HG02678 (cell line): Measurements from ENCODE around the gene SLC45A2.
"Not testable (repeated sequence)": the region's sequence is repeated elsewhere in the genome, so short reads cannot be mapped to it uniquely, and the experiment has no call there.

Source experiments
- ATAC-seq: cut with Tn5 transposase; IDR thresholded peaks from one replicate; pipeline ENCODE4 v1.9.1; 2021; ENCODE audit warnings: mild to moderate bottlenecking, moderate library complexity; ENCODE audit not compliant: unreplicated experiment

The SLC45A2 gene, protein sequence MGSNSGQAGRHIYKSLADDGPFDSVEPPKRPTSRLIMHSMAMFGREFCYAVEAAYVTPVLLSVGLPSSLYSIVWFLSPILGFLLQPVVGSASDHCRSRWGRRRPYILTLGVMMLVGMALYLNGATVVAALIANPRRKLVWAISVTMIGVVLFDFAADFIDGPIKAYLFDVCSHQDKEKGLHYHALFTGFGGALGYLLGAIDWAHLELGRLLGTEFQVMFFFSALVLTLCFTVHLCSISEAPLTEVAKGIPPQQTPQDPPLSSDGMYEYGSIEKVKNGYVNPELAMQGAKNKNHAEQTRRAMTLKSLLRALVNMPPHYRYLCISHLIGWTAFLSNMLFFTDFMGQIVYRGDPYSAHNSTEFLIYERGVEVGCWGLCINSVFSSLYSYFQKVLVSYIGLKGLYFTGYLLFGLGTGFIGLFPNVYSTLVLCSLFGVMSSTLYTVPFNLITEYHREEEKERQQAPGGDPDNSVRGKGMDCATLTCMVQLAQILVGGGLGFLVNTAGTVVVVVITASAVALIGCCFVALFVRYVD

DNA sequence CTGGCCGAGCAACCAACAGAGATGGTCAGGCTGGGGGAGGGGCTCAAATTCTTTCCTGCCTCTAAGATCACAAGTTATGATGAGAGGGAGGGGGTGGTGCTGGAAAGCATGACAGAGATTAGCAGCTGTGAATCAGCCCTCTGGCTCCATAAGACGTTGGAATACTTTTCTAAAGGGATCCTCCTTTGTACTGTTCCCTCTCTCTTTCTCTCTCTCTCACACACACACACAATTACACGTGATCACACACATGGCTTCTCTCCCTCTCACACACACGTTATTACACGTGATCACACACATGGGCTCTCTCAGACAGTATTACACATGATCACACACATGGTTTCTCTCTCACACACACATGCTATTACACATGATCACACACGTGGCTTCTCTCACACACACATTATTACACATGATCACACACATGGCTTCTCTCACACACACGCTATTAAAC, at the start of gene SLC45A2:
TSS of gene SLC45A2 (minus strand) at position 23 of the 454 bp plus-strand sequence. CDS start 110 bp downstream, outside the sequence.
- no peak for ATAC-seq

GRCh38 chr5:34031966-34032365, 47.5 kb upstream of the SLC45A2 start:
- ATAC-seq: no peak

DNA sequence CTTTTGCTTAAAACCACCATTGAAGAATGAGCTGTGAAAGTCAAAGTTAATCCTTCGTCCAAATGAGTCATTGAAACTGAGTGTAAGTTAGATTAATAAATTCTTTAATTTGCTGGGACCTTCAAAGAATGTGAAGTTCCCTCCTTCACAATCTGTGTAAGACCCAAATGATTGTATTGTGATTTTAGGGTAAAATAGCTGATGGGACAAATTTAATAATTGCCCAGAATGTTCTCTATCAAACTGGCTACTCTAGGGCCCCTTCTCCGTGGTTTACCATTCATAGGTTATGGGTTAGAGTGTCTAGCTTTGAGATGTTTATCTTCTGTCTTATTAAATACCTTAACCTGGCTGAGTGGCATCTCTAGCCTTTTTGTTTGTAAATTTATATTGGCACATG, 46.6 kb upstream of the SLC45A2 start:
- ATAC-seq: no peak

DNA sequence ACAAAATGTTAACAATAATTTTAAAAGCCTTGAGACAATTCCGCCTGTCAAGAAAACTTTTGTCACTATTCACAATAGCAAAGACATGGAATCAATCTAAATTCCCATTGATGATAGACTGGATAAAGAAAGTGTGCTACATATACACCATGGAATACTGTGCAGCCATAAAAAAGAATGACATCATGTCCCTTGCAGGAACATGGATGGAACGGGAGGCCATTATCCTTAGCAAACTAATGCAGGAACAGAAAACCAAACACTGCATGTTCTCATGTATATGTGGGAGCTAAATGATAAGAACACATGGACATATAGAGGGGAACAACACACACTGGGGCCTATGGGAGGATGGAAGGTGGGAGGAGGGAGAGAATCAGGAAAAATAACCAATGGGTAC, 46.1 kb upstream of the SLC45A2 start:
- ATAC-seq: not testable (repeated sequence)

GRCh38 chr5:34030048-34030447, 45.6 kb upstream of the SLC45A2 start:
- ATAC-seq: no peak

- no peak for ATAC-seq
Observed at GRCh38 chr5:34028349-34028748, 43.9 kb upstream of the SLC45A2 start.

DNA sequence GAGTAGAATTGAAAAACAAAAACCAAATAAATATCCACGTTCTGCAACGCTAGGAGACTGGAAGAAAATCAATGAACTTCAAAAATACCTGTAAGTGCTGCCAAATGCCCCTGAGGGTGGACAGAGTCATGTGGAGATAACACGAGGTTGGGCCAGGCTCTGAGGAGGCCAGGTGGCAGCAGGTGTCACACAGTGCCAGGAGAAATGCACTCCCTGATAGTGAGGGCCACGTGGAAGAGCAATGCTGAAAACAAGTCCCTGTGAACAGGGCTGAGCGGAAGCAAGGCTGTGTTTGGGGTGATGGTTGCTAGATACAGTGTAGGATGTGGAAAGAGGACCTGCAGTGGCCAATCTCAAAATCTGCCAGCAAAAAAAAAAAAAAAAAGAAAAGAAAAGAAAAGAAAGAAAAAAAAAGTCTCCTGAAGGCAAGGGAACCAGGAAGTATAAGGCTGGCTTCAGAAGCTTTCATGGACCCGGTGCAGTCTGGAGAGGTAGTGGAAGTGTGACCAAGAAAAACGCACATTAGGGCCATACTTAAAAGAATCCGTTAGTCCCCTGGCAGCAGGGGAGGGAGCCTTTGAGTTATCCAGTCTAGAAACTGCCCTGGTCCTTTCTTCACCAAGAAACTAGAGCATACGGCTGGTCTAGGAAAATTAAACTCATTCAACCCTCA, 41.7 kb upstream of the SLC45A2 start:
- no peak for ATAC-seq

GRCh38 chr5:34022121-34022705, 37.7 kb upstream of the SLC45A2 start:
- ATAC-seq: peak; percentile 94

DNA sequence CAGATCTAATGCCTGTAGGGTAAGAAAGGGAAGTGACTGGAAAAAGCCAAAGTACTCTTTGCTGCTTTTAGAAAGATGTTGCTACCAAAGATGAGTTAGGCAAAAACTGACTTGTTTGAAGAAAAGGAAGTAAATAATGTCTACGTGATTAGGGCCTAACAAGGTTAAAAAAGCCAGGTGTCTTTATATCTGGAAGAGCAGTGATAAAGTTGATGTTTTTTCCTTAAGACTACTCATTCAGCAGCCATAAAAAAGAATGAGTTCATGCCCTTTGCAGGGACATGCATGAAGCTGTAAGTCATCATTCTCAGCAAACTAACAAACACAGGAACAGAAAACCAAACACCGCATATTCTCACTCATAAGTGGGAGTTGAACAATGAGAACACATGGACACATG, 36.8 kb upstream of the SLC45A2 start:
- no peak for ATAC-seq

- no peak for ATAC-seq
Observed at GRCh38 chr5:34020726-34021125, 36.2 kb upstream of the SLC45A2 start.

- ATAC-seq: no peak
Observed at GRCh38 chr5:34017254-34017653, 32.8 kb upstream of the SLC45A2 start.

DNA sequence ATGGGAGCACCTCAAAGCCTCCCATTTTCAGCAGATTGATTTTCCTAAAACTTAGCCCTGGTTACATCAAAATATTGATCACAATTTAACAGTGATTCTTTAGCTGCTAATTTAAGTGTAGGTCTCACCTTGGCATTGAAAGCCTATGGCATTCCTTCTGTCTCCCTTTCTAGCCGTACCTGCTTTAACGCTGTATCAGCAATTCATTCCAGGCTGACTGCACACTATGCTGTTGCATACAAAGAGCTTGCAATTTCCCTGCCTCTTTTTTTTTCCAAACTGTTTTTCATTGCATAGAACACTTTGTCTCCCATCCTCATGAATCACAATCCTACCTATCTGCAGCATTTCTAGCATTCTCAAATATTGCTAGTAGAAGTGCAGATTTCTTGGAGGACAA, 32.3 kb upstream of the SLC45A2 start:
- no peak for ATAC-seq

DNA sequence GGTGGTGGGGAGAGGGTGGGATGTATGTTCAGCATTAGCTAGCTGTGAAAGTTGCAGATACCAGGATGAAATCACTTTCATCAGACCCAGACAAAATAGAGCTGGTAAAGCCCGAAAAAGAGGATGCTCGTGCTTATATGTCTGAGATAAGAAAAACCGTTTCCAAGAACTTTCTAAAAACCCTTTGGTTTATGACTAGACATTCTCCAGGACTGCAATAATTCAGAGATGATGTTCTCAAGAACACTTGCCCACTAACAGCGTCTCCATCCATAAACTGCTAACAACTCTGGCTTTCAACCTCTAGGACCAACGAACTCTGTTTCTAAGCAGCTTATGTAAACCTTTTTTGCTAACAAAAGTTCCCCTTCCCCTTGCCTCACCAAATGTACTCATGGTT, 31.7 kb upstream of the SLC45A2 start:
- ATAC-seq: no peak

DNA sequence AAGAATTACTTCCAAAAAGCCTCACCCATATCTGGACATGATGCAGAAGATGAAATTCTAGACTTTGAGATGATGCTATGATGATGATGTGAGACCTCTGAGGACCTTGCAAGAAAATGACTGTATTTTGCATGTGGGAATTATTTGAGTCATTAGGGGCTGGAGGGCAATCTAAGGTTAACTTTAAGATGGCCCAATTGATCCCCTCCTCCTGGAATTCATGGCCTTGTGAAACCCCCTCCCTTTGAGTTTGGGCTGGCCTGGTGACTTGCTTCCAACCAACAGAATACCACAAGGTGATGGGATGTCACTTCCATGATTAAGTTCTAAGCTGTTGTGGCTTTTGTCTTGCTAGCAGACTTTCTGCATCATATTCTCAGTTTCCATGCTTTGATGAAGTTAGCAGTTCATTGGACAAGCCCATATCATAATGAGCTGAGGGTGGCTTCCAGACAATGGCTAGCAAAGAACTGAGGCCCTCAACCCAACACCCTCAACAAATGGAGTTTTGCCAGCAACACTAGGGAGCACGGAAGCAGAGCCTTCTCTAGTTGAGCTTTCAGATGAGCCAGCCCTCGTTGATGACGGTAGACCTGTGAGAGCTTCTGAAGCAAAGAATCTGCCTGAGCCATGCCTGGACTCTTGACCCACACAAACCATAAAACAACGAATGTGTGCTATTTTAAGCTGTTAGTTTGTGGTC, 30.8 kb upstream of the SLC45A2 start:
- no peak for ATAC-seq

DNA sequence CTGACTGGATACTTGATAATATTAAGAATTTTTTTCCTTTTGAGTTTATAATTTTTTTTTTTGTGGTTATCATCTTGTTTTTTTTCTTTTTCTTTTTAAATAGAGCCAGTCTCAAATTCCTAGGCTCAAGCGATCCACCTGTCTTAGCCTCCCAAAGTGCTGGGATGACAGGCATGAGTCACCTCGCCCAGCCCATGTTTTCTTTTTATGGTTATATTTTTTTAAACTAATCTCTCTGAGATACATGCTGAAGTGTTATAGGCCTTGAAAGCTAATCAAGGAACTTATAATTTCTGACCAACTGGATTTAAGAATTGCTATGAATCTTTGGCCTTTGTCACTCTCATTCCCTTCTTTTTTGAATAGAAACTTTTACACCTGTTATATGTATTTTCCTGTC, 30.1 kb upstream of the SLC45A2 start:
- ATAC-seq: no peak

GRCh38 chr5:34013547-34013946, 29.1 kb upstream of the SLC45A2 start:
- no peak for ATAC-seq

GRCh38 chr5:34012791-34013190, 28.3 kb upstream of the SLC45A2 start:
- ATAC-seq: no peak

GRCh38 chr5:34011536-34011935, 27.0 kb upstream of the SLC45A2 start:
- ATAC-seq: no peak

DNA sequence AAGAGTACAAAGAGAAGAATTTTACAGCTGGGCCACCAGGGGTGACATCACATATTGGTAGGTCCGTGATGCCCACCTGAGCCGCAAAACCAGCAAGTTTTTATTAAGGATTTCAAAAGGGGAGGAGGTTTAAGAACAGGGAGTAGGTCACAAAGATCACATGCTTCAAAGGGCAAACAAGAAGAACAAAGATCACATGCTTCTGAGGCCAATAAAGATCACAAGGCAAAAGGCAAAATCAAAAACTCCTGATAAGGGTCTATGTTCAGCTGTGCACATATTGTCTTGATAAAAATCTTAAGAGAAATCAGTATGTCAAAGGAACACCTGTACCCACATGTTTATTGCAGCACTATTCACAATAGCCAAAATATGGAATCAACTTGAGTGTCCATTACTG, 25.7 kb upstream of the SLC45A2 start:
- not testable (repeated sequence) for ATAC-seq

- ATAC-seq: no peak
Observed at GRCh38 chr5:34009610-34010009, 25.1 kb upstream of the SLC45A2 start.

- no peak for ATAC-seq
Observed at GRCh38 chr5:34008802-34009201, 24.3 kb upstream of the SLC45A2 start.
